ENCODE results near the gene GNG13.

GNG13 gene

GRCh38 chr16:764848-765487 lies 35.6 kb downstream of the GNG13 start:
- H3K27me3 ChIP-seq (ENCODE audit: low read length), result no peaks in the 10 kb centered on the region
- H4K20me1 ChIP-seq (ENCODE audit: low read depth, low read length), result no peaks in the 10 kb centered on the region
- H2AFZ ChIP-seq (ENCODE audit: low read depth, low read length, severe bottlenecking), result no peak overlapping the region
- no peak overlapping the region for H3K9ac ChIP-seq (ENCODE audit: low read length)
- no peaks in the 10 kb centered on the region for H3K9me3 ChIP-seq (ENCODE audit: insufficient read depth, low read length)
- H3K4me2 ChIP-seq (ENCODE audit: low read depth, low read length, poor library complexity, severe bottlenecking), result no peak overlapping the region
- no peaks in the 10 kb centered on the region for H3K36me3 ChIP-seq (ENCODE audit: low read length)
- no peak overlapping the region for H3K27ac ChIP-seq (ENCODE audit: low read depth, low read length)
- H3K9me2 ChIP-seq (replicated peaks; ENCODE audit: insufficient read depth, low read length), result no peaks in the 10 kb centered on the region
- no peak for TF ChIP-seq CTCF (IDR thresholded peaks at IDR 0.05; ENCODE audit: insufficient read depth, low read length, poor library complexity, severe bottlenecking)
- no peak for TF ChIP-seq EZH2phosphoT487 (conservative IDR thresholded peaks at IDR 0.05; ENCODE audit: low read length)
- H3K4me3 ChIP-seq (ENCODE audit: insufficient read depth, low read length, poor library complexity, severe bottlenecking), result no peak overlapping the region
- H3K79me2 ChIP-seq (ENCODE audit: insufficient read depth, low read length), result no peaks in the 10 kb centered on the region
- H3F3A ChIP-seq (ENCODE audit: insufficient read depth), result no peaks in the 10 kb centered on the region

GRCh38 chr16:764184-764750 lies 36.3 kb downstream of the GNG13 start:
- Histone ChIP-seq H3K27me3 (ENCODE audit: low read length) (no peaks in the 10 kb centered on the region), H3K36me3 (ENCODE audit: low read length) (no peaks in the 10 kb centered on the region), H3K4me3 (ENCODE audit: insufficient read depth, low read length, poor library complexity, severe bottlenecking) (no peak overlapping the region), H3K9me3 (ENCODE audit: insufficient read depth, low read length) (no peaks in the 10 kb centered on the region), H2AFZ (ENCODE audit: low read depth, low read length, severe bottlenecking) (no peak overlapping the region), H3K79me2 (ENCODE audit: insufficient read depth, low read length) (no peaks in the 10 kb centered on the region), H3K9ac (ENCODE audit: low read length) (no peak overlapping the region), H3K9me2 (replicated peaks; ENCODE audit: insufficient read depth, low read length) (no peaks in the 10 kb centered on the region), H4K20me1 (ENCODE audit: low read depth, low read length) (no peaks in the 10 kb centered on the region), H3K4me2 (ENCODE audit: low read depth, low read length, poor library complexity, severe bottlenecking) (no peak overlapping the region), H3F3A (ENCODE audit: insufficient read depth) (no peaks in the 10 kb centered on the region), H3K27ac (ENCODE audit: low read depth, low read length) (no peak overlapping the region)
- no peak for TF ChIP-seq CTCF (IDR thresholded peaks at IDR 0.05; ENCODE audit: insufficient read depth, low read length, poor library complexity, severe bottlenecking)
- no peak for TF ChIP-seq EZH2phosphoT487 (conservative IDR thresholded peaks at IDR 0.05; ENCODE audit: low read length)

DNA sequence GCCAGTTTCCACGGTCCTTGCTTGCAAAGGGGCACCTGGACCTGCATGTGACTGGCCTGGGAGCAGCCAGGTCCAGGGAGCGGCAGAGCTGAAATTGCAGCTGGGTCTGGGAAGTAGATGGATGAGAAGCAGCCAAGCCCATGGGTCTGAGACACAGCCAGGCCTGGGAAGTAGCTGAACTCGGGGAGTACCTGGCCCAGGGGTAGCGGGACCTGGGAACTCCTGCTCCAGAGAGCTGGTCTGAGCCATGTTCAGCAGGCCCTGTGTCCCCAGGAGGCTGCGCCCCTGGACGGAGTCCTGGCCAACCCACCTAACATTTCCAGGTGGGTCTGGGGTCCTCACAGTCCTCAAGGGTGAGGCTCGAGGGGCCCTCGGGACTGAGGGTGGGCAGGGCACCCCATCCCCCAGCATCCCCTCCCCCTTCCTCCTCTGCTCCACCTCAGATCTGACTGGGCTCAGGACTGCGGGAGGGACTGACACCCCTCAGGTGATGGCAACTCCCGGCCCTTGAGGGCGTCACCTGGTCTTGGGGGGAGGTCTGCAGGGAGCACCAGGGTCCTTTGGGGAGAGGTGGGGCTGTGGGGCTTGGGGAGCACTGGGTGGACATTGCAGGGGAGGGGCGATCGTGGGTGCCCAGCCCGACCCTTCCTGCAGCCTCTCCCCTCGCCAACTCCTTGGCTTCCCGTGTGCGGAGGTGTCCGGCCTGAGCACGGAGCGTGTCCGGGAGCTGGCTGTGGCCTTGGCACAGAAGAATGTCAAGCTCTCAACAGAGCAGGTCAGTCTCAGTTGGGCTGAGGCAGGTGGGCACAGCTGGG lies 37.0 kb downstream of the GNG13 start:
- Histone ChIP-seq H3K9me3 (ENCODE audit: insufficient read depth, low read length) (no peaks in the 10 kb centered on the region), H2AFZ (ENCODE audit: low read depth, low read length, severe bottlenecking) (no peak overlapping the region), H3K4me3 (ENCODE audit: insufficient read depth, low read length, poor library complexity, severe bottlenecking) (no peak overlapping the region), H3F3A (ENCODE audit: insufficient read depth) (no peaks in the 10 kb centered on the region), H3K27me3 (ENCODE audit: low read length) (no peaks in the 10 kb centered on the region), H3K36me3 (ENCODE audit: low read length) (no peaks in the 10 kb centered on the region), H3K4me2 (ENCODE audit: low read depth, low read length, poor library complexity, severe bottlenecking) (no peak overlapping the region), H3K9ac (ENCODE audit: low read length) (no peak overlapping the region), H4K20me1 (ENCODE audit: low read depth, low read length) (no peaks in the 10 kb centered on the region), H3K9me2 (replicated peaks; ENCODE audit: insufficient read depth, low read length) (no peaks in the 10 kb centered on the region), H3K79me2 (ENCODE audit: insufficient read depth, low read length) (no peaks in the 10 kb centered on the region), H3K27ac (ENCODE audit: low read depth, low read length) (no peak overlapping the region)
- TF ChIP-seq CTCF (IDR thresholded peaks at IDR 0.05; ENCODE audit: insufficient read depth, low read length, poor library complexity, severe bottlenecking) (no peak), EZH2phosphoT487 (conservative IDR thresholded peaks at IDR 0.05; ENCODE audit: low read length) (no peak)
